ENCODE data around the gene FOXP1.

GRCh38 chr3:70982700-70983140 is 600.8 kb downstream of the FOXP1 start:
- no peak for TF ChIP-seq CTCF (IDR thresholded peaks at IDR 0.05)
- peak in 1 of 2 donors; percentile 56 for TF ChIP-seq POLR2A (IDR thresholded peaks at IDR 0.05)

All from adrenal gland (tissue), 5 donors.